ENCODE data around the gene USP14. TPM values are rescaled to one million over a fixed set of nuclear protein-coding genes. Genes with fewer than 3 reads are reported as not detected.

Gene USP14
- polyA plus RNA-seq, 1 donor from 2014 or later = 41.7 TPM

- H3K4me2 ChIP-seq (ENCODE audit: low read length) = no peak overlapping the region
- H3K4me3 ChIP-seq (ENCODE audit: low read length) = no peak overlapping the region
- no peak overlapping the region for H2AFZ ChIP-seq (ENCODE audit: low read depth, low read length)
- H3K79me2 ChIP-seq (replicated peaks; ENCODE audit: insufficient read depth, low read length) = no peaks in the 10 kb centered on the region
- no peaks in the 10 kb centered on the region for H3K9me3 ChIP-seq (ENCODE audit: low read length)
- peaks cover 13% of the 10 kb centered on the region for H3K36me3 ChIP-seq (ENCODE audit: insufficient read depth, low read length)
- H3K27ac ChIP-seq (ENCODE audit: low read length) = no peak overlapping the region
- TF ChIP-seq CTCF (IDR thresholded peaks at IDR 0.05; ENCODE audit: poor library complexity, severe bottlenecking) (no peak), REST (IDR thresholded peaks at IDR 0.05; ENCODE audit: borderline replicate concordance) (no peak), SMC3 (conservative IDR thresholded peaks at IDR 0.05; ENCODE audit: poor library complexity) (no peak), MXI1 (conservative IDR thresholded peaks at IDR 0.05; ENCODE audit: poor library complexity, severe bottlenecking) (no peak), EP300 (conservative IDR thresholded peaks at IDR 0.05; ENCODE audit: poor library complexity, severe bottlenecking) (no peak), TAF1 (IDR thresholded peaks at IDR 0.05; ENCODE audit: low read depth) (no peak), EZH2 (IDR thresholded peaks at IDR 0.05; ENCODE audit: borderline replicate concordance, insufficient read depth, low read length, poor library complexity, severe bottlenecking) (no peak), RAD21 (conservative IDR thresholded peaks at IDR 0.05) (no peak), POLR2AphosphoS5 (IDR thresholded peaks at IDR 0.05) (no peak)
- no peaks in the 10 kb centered on the region for H3K27me3 ChIP-seq (ENCODE audit: insufficient read depth, low read depth, low read length)
- H4K20me1 ChIP-seq (ENCODE audit: insufficient read depth) = no peaks in the 10 kb centered on the region
- no peak overlapping the region for H3K9ac ChIP-seq (ENCODE audit: low read length)
- no peaks in the 10 kb centered on the region for H3K9me2 ChIP-seq (ENCODE audit: insufficient read depth, low read length)
- no peaks in the 10 kb centered on the region for H3F3A ChIP-seq (ENCODE audit: insufficient read depth, low read length, poor library complexity, severe bottlenecking)
Observed at GRCh38 chr18:213505-213904, 55.1 kb downstream of the USP14 start.

GRCh38 chr18:213966-214365 lies 55.6 kb downstream of the USP14 start:
- H3K27me3 ChIP-seq (ENCODE audit: insufficient read depth, low read depth, low read length) = no peaks in the 10 kb centered on the region
- peaks cover 13% of the 10 kb centered on the region for H3K36me3 ChIP-seq (ENCODE audit: insufficient read depth, low read length)
- H4K20me1 ChIP-seq (ENCODE audit: insufficient read depth) = no peaks in the 10 kb centered on the region
- no peaks in the 10 kb centered on the region for H3F3A ChIP-seq (ENCODE audit: insufficient read depth, low read length, poor library complexity, severe bottlenecking)
- H3K9me2 ChIP-seq (ENCODE audit: insufficient read depth, low read length) = no peaks in the 10 kb centered on the region
- H3K9ac ChIP-seq (ENCODE audit: low read length) = no peak overlapping the region
- H3K79me2 ChIP-seq (replicated peaks; ENCODE audit: insufficient read depth, low read length) = no peaks in the 10 kb centered on the region
- no peak overlapping the region for H3K27ac ChIP-seq (ENCODE audit: low read length)
- no peak overlapping the region for H3K4me3 ChIP-seq (ENCODE audit: low read length)
- no peak for TF ChIP-seq CTCF (IDR thresholded peaks at IDR 0.05; ENCODE audit: poor library complexity, severe bottlenecking)
- TF ChIP-seq RAD21 (conservative IDR thresholded peaks at IDR 0.05) = no peak
- no peak for TF ChIP-seq MXI1 (conservative IDR thresholded peaks at IDR 0.05; ENCODE audit: poor library complexity, severe bottlenecking)
- no peak overlapping the region for H2AFZ ChIP-seq (ENCODE audit: low read depth, low read length)
- no peak overlapping the region for H3K4me2 ChIP-seq (ENCODE audit: low read length)
- H3K9me3 ChIP-seq (ENCODE audit: low read length) = no peaks in the 10 kb centered on the region
